HepG2 (cell line): ENCODE measurements around the gene CCNB1IP1. TPM values are rescaled to one million over a fixed set of nuclear protein-coding genes. Genes with fewer than 3 reads are reported as not detected.

ENCODE experiments used
- ELF1 ChIP-seq: sonication (generic); formaldehyde crosslinking; IDR thresholded peaks from 2 replicates; pipeline ENCODE4 v1.4.0; 2020; ENCODE audit warnings: missing genetic modification reagents
- RAD21 ChIP-seq: fragments of 450-650 bp; formaldehyde crosslinking; IDR thresholded peaks from 2 replicates; pipeline ENCODE4 v1.5.0; 2020; ENCODE audit warnings: mild to moderate bottlenecking
- REL ChIP-seq: sonication (generic); formaldehyde crosslinking; conservative IDR thresholded peaks from 2 replicates; pipeline ENCODE4 v1.8.0; 2022; ENCODE audit warnings: mild to moderate bottlenecking, missing genetic modification reagents, moderate library complexity
- ZBTB40 ChIP-seq, 2 experiments: fragments of 450-650 bp in 1 of 2; sonication (generic) in 1 of 2; formaldehyde crosslinking in 1 of 2; IDR thresholded peaks; 2 replicates each; pipeline versions ENCODE4 v1.6.1 to v1.8.0; 2016 to 2022; ENCODE audit warnings: antibody characterized with exemption in 1 of 2, mild to moderate bottlenecking in 1 of 2, missing genetic modification reagents in 1 of 2
- ZFP36L2 ChIP-seq: sonication (generic); formaldehyde crosslinking; IDR thresholded peaks from 2 replicates; pipeline ENCODE4 v1.4.0; 2020; ENCODE audit warnings: missing genetic modification reagents
- ZNF577 ChIP-seq: sonication (generic); formaldehyde crosslinking; IDR thresholded peaks from 2 replicates; pipeline ENCODE4 v1.4.0; 2020; ENCODE audit warnings: mild to moderate bottlenecking, low read depth, missing genetic modification reagents, borderline replicate concordance
- ZNF740 ChIP-seq: sonication (generic); formaldehyde crosslinking; IDR thresholded peaks from 2 replicates; pipeline ENCODE4 v1.4.0; 2020; ENCODE audit warnings: missing genetic modification reagents
- ZNF75D ChIP-seq: sonication (generic); formaldehyde crosslinking; IDR thresholded peaks from 2 replicates; pipeline ENCODE4 v1.8.1; 2023; ENCODE audit warnings: missing genetic modification reagents, mild to moderate bottlenecking, borderline replicate concordance
- ZSCAN25 ChIP-seq: sonication (generic); formaldehyde crosslinking; IDR thresholded peaks from 2 replicates; pipeline ENCODE4 v1.8.0; 2022; ENCODE audit warnings: mild to moderate bottlenecking, missing genetic modification reagents
- polyA plus RNA-seq, 8 experiments: library from polyadenylated mRNA; depleted of rRNA in 3 of 8; stranded (reverse) in 7 of 8; unstranded in 1 of 8; fragments of >200 nt; fragmentation: Illumina TruSeq in 4 of 8; extraction: Trizol in 4 of 8; gene quantifications; 2 replicates each; pipeline versions ENCODE4 v1.2.1 to v1.2.3, GENCODE V29; 2011 to 2016; ENCODE audit warnings: low read depth in 4 of 8, missing spikeins in 1 of 8, mixed read lengths in 1 of 8; ENCODE audit not compliant: insufficient read depth in 1 of 8
- total RNA-seq, 5 experiments: library from RNA; depleted of rRNA; stranded (reverse); fragments of >200 nt; fragmentation: Illumina TruSeq; extraction: Trizol; gene quantifications; 2 replicates each; pipeline ENCODE4 v1.2.3, GENCODE V29; 2016; ENCODE audit warnings: low read depth in 1 of 5
- TF ChIP-seq, protein P1 (sequence below): sonication (generic); formaldehyde crosslinking; IDR thresholded peaks from 2 replicates; pipeline ENCODE4 v1.4.0; 2020; ENCODE audit warnings: missing genetic modification reagents
- TF ChIP-seq, protein P2 (sequence below): sonication (generic); formaldehyde crosslinking; IDR thresholded peaks from 2 replicates; pipeline ENCODE4 v1.5.1; 2020; ENCODE audit warnings: missing genetic modification reagents, mild to moderate bottlenecking, borderline replicate concordance
- TF ChIP-seq, protein P3 (sequence below): sonication (generic); formaldehyde crosslinking; IDR thresholded peaks from 2 replicates; pipeline ENCODE4 v1.8.0; 2022; ENCODE audit warnings: low read depth, missing genetic modification reagents
- TF ChIP-seq, protein P4 (sequence below), 2 experiments: fragments of 450-650 bp in 1 of 2; sonication (generic) in 1 of 2; formaldehyde crosslinking; IDR thresholded peaks; 2 replicates each; pipeline versions ENCODE4 v1.5.0 to v1.8.0; 2020 to 2022; ENCODE audit warnings: mild to moderate bottlenecking in 1 of 2, missing genetic modification reagents in 1 of 2

CCNB1IP1 gene
- total and polyA plus RNA-seq, 2 of the 13 experiments (the other 11 are each of a cell fraction or from before 2014, with no cell fraction given), result 98.3 to 125 TPM

GRCh38 chr14:20376071-20376588 lies 43.1 kb upstream of the CCNB1IP1 start (continued):
- no peak for TF ChIP-seq ZBTB40 (IDR thresholded peaks at IDR 0.05)
- TF ChIP-seq ZBTB40 (CRISPR knock-in tag; IDR thresholded peaks at IDR 0.05), result peak; percentile 68
- TF ChIP-seq, protein P1, sequence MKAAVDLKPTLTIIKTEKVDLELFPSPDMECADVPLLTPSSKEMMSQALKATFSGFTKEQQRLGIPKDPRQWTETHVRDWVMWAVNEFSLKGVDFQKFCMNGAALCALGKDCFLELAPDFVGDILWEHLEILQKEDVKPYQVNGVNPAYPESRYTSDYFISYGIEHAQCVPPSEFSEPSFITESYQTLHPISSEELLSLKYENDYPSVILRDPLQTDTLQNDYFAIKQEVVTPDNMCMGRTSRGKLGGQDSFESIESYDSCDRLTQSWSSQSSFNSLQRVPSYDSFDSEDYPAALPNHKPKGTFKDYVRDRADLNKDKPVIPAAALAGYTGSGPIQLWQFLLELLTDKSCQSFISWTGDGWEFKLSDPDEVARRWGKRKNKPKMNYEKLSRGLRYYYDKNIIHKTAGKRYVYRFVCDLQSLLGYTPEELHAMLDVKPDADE (CRISPR knock-in tag), result no peak
- TF ChIP-seq ZSCAN25, result peak; percentile 60; the same call in 1 of the 2 replicates
- TF ChIP-seq, protein P2, sequence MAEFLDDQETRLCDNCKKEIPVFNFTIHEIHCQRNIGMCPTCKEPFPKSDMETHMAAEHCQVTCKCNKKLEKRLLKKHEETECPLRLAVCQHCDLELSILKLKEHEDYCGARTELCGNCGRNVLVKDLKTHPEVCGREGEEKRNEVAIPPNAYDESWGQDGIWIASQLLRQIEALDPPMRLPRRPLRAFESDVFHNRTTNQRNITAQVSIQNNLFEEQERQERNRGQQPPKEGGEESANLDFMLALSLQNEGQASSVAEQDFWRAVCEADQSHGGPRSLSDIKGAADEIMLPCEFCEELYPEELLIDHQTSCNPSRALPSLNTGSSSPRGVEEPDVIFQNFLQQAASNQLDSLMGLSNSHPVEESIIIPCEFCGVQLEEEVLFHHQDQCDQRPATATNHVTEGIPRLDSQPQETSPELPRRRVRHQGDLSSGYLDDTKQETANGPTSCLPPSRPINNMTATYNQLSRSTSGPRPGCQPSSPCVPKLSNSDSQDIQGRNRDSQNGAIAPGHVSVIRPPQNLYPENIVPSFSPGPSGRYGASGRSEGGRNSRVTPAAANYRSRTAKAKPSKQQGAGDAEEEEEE, result peak; percentile 49; the same call in 1 of the 2 replicates
- TF ChIP-seq ZNF740, result no peak
- no peak; the same call in 1 of the 2 replicates for TF ChIP-seq ZFP36L2 (CRISPR knock-in tag)
- no peak for TF ChIP-seq REL (CRISPR knock-in tag)
- no peak for TF ChIP-seq ZNF577 (CRISPR knock-in tag)
- TF ChIP-seq, protein P3, sequence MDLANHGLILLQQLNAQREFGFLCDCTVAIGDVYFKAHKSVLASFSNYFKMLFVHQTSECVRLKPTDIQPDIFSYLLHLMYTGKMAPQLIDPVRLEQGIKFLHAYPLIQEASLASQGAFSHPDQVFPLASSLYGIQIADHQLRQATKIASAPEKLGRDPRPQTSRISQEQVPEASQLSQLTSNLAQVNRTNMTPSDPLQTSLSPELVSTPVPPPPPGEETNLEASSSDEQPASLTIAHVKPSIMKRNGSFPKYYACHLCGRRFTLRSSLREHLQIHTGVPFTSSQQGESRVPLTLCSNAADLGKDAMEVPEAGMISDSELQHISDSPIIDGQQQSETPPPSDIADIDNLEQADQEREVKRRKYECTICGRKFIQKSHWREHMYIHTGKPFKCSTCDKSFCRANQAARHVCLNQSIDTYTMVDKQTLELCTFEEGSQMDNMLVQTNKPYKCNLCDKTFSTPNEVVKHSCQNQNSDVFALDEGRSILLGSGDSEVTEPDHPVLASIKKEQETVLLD (CRISPR knock-in tag), result no peak
- TF ChIP-seq ELF1 (CRISPR knock-in tag), result 0 out of 2 replicates have a peak, but pooled peaks have one; percentile 8
- TF ChIP-seq RAD21 (CRISPR knock-in tag), result no peak
- TF ChIP-seq ZNF75D, result no peak
- TF ChIP-seq, protein P4, sequence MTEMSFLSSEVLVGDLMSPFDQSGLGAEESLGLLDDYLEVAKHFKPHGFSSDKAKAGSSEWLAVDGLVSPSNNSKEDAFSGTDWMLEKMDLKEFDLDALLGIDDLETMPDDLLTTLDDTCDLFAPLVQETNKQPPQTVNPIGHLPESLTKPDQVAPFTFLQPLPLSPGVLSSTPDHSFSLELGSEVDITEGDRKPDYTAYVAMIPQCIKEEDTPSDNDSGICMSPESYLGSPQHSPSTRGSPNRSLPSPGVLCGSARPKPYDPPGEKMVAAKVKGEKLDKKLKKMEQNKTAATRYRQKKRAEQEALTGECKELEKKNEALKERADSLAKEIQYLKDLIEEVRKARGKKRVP (CRISPR knock-in tag; IDR thresholded peaks at IDR 0.05), result no peak
